ENCODE results near the gene ERVK3-1. TPM values are rescaled to one million over a fixed set of nuclear protein-coding genes. Genes with fewer than 3 reads are reported as not detected.
A peak's percentile ranks its signal among the peaks of the same experiment; 100 is the strongest.

The ERVK3-1 gene
- total RNA-seq, 1 experiment from 2014 or later: 61.3 TPM

- Mint-ChIP-seq H3K4me3 (ENCODE audit: unreplicated experiment) (no peak overlapping the region), H3K4me1 (ENCODE audit: low read depth, unreplicated experiment) (no peaks in the 10 kb centered on the region), H3K36me3 (ENCODE audit: insufficient read depth, unreplicated experiment) (peaks cover 11% of the 10 kb centered on the region), H3K27ac (ENCODE audit: unreplicated experiment) (no peak overlapping the region), H3K9me3 (ENCODE audit: unreplicated experiment) (no peaks in the 10 kb centered on the region), H3K27me3 (ENCODE audit: insufficient read depth, unreplicated experiment) (no peaks in the 10 kb centered on the region)
- Histone ChIP-seq H3K27me3 (replicated peaks; ENCODE audit: control insufficient read depth, insufficient read depth, low read length) (no peaks in the 10 kb centered on the region), H3K4me3 (ENCODE audit: low read depth, low read length) (no peak overlapping the region), H3K36me3 (ENCODE audit: control insufficient read depth, insufficient read depth, low read length) (no peaks in the 10 kb centered on the region), H3K4me1 (peaks cover 5% of the 10 kb centered on the region; the same call in 1 of the 2 replicates), H3K9me3 (no peaks in the 10 kb centered on the region)
- POLR2A ChIA-PET: no interaction called here
- no TSS peak for BruUV-seq (replicated peaks)
- no peak for TF ChIP-seq CTCF (IDR thresholded peaks at IDR 0.05; ENCODE audit: insufficient read depth in 1 of 2, low read depth in 1 of 2, low read length in 1 of 2, severe bottlenecking in 1 of 2, unreplicated experiment in 1 of 2)
- no peak for DNase-seq
- intact Hi-C loops (cut with micrococcal nuclease; ENCODE audit: unreplicated experiment): no loop called here
- CTCF ChIA-PET: no interaction called here
Measured at GRCh38 chr19:58357481-58358145, 52.4 kb downstream of the ERVK3-1 start.

GRCh38 chr19:58361900-58362271 lies 56.7 kb downstream of the ERVK3-1 start:
- POLR2A ChIA-PET: interaction anchor here (0.5 to 1.8 kb wide), 16 partner anchors 18 to 1122 kb away, joined by 3 to 8 read pairs (median 5); partner anchors contain the start of genes ERVK3-1, RNF225, TRIM28 and ZNF446
- H3K9me3 Mint-ChIP-seq (ENCODE audit: unreplicated experiment): no peaks in the 10 kb centered on the region
- BruUV-seq (replicated peaks): TSS peak; percentile 75

More at GRCh38 chr19:58361900-58362271, 56.7 kb downstream of the ERVK3-1 start:
- peaks cover 14% of the 10 kb centered on the region for H3K36me3 Mint-ChIP-seq (ENCODE audit: insufficient read depth, unreplicated experiment)
- peak overlapping the region; percentile 95 for H3K4me3 Mint-ChIP-seq (ENCODE audit: unreplicated experiment)
- Histone ChIP-seq H3K4me1 (peaks cover 5% of the 10 kb centered on the region; the same call in 1 of the 2 replicates), H3K4me3 (ENCODE audit: low read depth, low read length) (peak overlapping the region; percentile 78), H3K9me3 (no peaks in the 10 kb centered on the region), H3K27me3 (replicated peaks; ENCODE audit: control insufficient read depth, insufficient read depth, low read length) (no peaks in the 10 kb centered on the region), H3K36me3 (ENCODE audit: control insufficient read depth, insufficient read depth, low read length) (no peaks in the 10 kb centered on the region)
- H3K27ac Mint-ChIP-seq (ENCODE audit: unreplicated experiment): peak overlapping the region; percentile 98
- CTCF ChIA-PET: interaction anchor here (0.7 to 1.7 kb wide), 6 partner anchors 11 to 198 kb away, joined by 3 to 9 read pairs (median 4); partner anchors contain the start of genes ZBTB45 and ZNF584
- DNase-seq: peak; percentile 69 to 75
- intact Hi-C loops (cut with micrococcal nuclease; ENCODE audit: unreplicated experiment): loop anchor here (1.0 to 2.0 kb wide), 3 partner anchors 19 to 39 kb away; partner anchors contain the start of gene ZNF837
- no peaks in the 10 kb centered on the region for H3K27me3 Mint-ChIP-seq (ENCODE audit: insufficient read depth, unreplicated experiment)
- H3K4me1 Mint-ChIP-seq (ENCODE audit: low read depth, unreplicated experiment): no peaks in the 10 kb centered on the region
- no peak for TF ChIP-seq CTCF (IDR thresholded peaks at IDR 0.05; ENCODE audit: insufficient read depth in 1 of 2, low read depth in 1 of 2, low read length in 1 of 2, severe bottlenecking in 1 of 2, unreplicated experiment in 1 of 2)
